Caco-2 (cell line): Measurements from ENCODE around the gene AMBRA1. TPM values are rescaled to one million over a fixed set of nuclear protein-coding genes. Genes with fewer than 3 reads are reported as not detected.

ENCODE experiments used
- BruUV-seq: library from RNA; stranded (reverse); fragments of 400-500 nt; replicated peaks from 2 replicates; lab custom pipeline; 2021; lab: Mats Ljungman, UMichigan
- CTCF ChIA-PET: fragments of 300-600 bp; sonication (Branson Sonifier 250); formaldehyde crosslinking; loops from one replicate; lab custom pipeline; 2022; ENCODE audit warnings: antibody characterized with exemption; lab: Charles Lee
- POLR2A ChIA-PET: fragments of 300-600 bp; sonication (Branson Sonifier 250); formaldehyde crosslinking; loops from one replicate; lab custom pipeline; 2022; ENCODE audit warnings: antibody characterized with exemption; lab: Charles Lee
- DNase-seq, 2 experiments: peaks; one replicate each; pipeline versions ENCODE4 v3.0.0 to v3.0.0-alpha.2; 2020 to 2022
- H3K27me3 ChIP-seq: replicated peaks from 2 replicates; pipeline ENCODE4 v1.6.0; 2011; ENCODE audit warnings: low read length; ENCODE audit not compliant: control insufficient read depth, insufficient read depth
- H3K36me3 ChIP-seq: 2 replicates; pipeline ENCODE4 v1.5.1; 2011; ENCODE audit warnings: low read length; ENCODE audit not compliant: control insufficient read depth, insufficient read depth
- H3K4me1 ChIP-seq: fragments of 250-450 bp; sonication (Bioruptor Pico); 2 replicates; pipeline ENCODE4 v1.5.1; 2020; ENCODE audit warnings: mild to moderate bottlenecking
- H3K4me3 ChIP-seq: 2 replicates; pipeline ENCODE4 v1.5.1; 2011; ENCODE audit warnings: low read depth, mild to moderate bottlenecking, control low read depth, low read length
- H3K9me3 ChIP-seq: fragments of 250-450 bp; sonication (Bioruptor Pico); 2 replicates; pipeline ENCODE4 v1.5.1; 2020; ENCODE audit warnings: mild to moderate bottlenecking, moderate library complexity
- H3K27ac Mint-ChIP-seq: one replicate; pipeline ENCODE4 v1.8.0; 2022; ENCODE audit warnings: mixed read lengths; ENCODE audit not compliant: unreplicated experiment
- H3K27me3 Mint-ChIP-seq: one replicate; pipeline ENCODE4 v1.8.0; 2022; ENCODE audit warnings: mixed read lengths; ENCODE audit not compliant: insufficient read depth, unreplicated experiment
- H3K36me3 Mint-ChIP-seq: one replicate; pipeline ENCODE4 v1.8.0; 2022; ENCODE audit warnings: mild to moderate bottlenecking, mixed read lengths; ENCODE audit not compliant: insufficient read depth, unreplicated experiment
- H3K4me1 Mint-ChIP-seq: one replicate; pipeline ENCODE4 v1.8.0; 2022; ENCODE audit warnings: low read depth, mixed read lengths; ENCODE audit not compliant: unreplicated experiment
- H3K4me3 Mint-ChIP-seq: one replicate; pipeline ENCODE4 v1.8.0; 2022; ENCODE audit warnings: mild to moderate bottlenecking, moderate library complexity, mixed read lengths; ENCODE audit not compliant: unreplicated experiment
- H3K9me3 Mint-ChIP-seq: one replicate; pipeline ENCODE4 v1.8.0; 2022; ENCODE audit warnings: mixed read lengths; ENCODE audit not compliant: unreplicated experiment
- intact Hi-C: fragments of 100-400 bp; cut with micrococcal nuclease; formaldehyde crosslinking; loops from one replicate; pipeline ENCODE4 v1.10.0; 2022; ENCODE audit not compliant: unreplicated experiment
- total RNA-seq: library from RNA; stranded (reverse); gene quantifications from 2 replicates; pipeline ENCODE4 v1.2.3, GENCODE V29; 2022
- TF ChIP-seq, protein P1 (sequence below), 2 experiments: fragments of 200-600 bp in 1 of 2; IDR thresholded peaks; 1 replicate in 1 of 2; 2 replicates in 1 of 2; pipeline versions ENCODE4 v1.5.1 to v1.8.0; 2011 to 2022; ENCODE audit warnings: antibody characterized with exemption in 1 of 2, control low read depth in 1 of 2, inconsistent platforms in 1 of 2, low read depth in 1 of 2, low read length in 1 of 2, mild to moderate bottlenecking in 1 of 2, moderate library complexity in 1 of 2; ENCODE audit not compliant: insufficient read depth in 1 of 2, severe bottlenecking in 1 of 2, unreplicated experiment in 1 of 2

Gene AMBRA1
- total RNA-seq, 1 experiment from 2014 or later = 48.1 TPM

DNA sequence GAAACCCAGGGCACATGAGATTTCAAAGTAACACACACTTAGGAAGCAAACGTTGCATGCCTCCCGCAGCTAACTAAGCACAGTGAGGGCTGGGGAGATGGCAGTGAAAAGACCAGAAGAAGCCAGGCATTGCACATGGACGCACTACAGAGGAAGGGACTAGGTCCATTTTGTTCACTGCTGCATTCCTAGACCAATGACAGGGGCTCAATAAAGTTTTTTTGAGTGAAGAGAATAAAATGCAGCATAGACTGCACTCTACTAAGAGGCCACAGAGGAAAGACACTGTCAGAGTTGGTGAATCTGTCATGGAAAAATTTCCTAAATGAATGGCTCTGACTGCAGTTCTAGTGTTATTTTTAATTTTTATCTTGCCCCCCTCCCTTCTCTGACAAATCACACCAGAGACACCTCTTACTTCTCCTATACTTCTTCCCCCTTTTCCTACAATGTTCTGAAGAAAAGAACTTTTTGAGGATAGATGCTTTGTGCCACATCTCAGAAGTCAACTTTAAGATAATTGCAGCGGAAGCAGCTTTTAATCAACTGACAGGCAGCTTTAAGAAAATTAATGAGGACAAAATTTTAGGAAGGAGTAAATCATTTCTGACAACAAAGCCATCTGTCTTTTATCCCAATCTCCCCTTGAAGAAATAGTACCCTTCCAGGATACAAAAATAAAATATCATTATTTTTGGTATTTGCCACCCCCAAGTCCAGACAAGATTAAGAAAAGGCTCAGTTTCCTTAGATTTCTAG, 167.4 kb downstream of the AMBRA1 start:
- TF ChIP-seq, protein P1, sequence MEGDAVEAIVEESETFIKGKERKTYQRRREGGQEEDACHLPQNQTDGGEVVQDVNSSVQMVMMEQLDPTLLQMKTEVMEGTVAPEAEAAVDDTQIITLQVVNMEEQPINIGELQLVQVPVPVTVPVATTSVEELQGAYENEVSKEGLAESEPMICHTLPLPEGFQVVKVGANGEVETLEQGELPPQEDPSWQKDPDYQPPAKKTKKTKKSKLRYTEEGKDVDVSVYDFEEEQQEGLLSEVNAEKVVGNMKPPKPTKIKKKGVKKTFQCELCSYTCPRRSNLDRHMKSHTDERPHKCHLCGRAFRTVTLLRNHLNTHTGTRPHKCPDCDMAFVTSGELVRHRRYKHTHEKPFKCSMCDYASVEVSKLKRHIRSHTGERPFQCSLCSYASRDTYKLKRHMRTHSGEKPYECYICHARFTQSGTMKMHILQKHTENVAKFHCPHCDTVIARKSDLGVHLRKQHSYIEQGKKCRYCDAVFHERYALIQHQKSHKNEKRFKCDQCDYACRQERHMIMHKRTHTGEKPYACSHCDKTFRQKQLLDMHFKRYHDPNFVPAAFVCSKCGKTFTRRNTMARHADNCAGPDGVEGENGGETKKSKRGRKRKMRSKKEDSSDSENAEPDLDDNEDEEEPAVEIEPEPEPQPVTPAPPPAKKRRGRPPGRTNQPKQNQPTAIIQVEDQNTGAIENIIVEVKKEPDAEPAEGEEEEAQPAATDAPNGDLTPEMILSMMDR (IDR thresholded peaks at IDR 0.05; ENCODE audit: insufficient read depth in 1 of 2, low read depth in 1 of 2, low read length in 1 of 2, severe bottlenecking in 1 of 2, unreplicated experiment in 1 of 2) = no peak
- Mint-ChIP-seq H3K9me3 (no peaks in the 10 kb centered on the region), H3K27me3 (no peaks in the 10 kb centered on the region), H3K4me3 (no peak overlapping the region), H3K4me1 (no peaks in the 10 kb centered on the region), H3K27ac (no peak overlapping the region), H3K36me3 (peaks cover 62% of the 10 kb centered on the region)
- no peaks in the 10 kb centered on the region for H3K36me3 ChIP-seq
- POLR2A ChIA-PET = no interaction called here
- no peak for DNase-seq
- no peaks in the 10 kb centered on the region for H3K4me1 ChIP-seq
- intact Hi-C loops = no loop called here
- BruUV-seq = no TSS peak
- CTCF ChIA-PET = no interaction called here
- no peaks in the 10 kb centered on the region for H3K27me3 ChIP-seq
- H3K9me3 ChIP-seq = no peaks in the 10 kb centered on the region
- no peak overlapping the region for H3K4me3 ChIP-seq

- H3K4me1 ChIP-seq = no peaks in the 10 kb centered on the region
- Mint-ChIP-seq H3K4me1 (no peaks in the 10 kb centered on the region), H3K36me3 (peaks cover 71% of the 10 kb centered on the region), H3K4me3 (no peak overlapping the region), H3K9me3 (no peaks in the 10 kb centered on the region), H3K27ac (no peak overlapping the region), H3K27me3 (no peaks in the 10 kb centered on the region)
- no TSS peak for BruUV-seq
- ChIA-PET POLR2A (no interaction called here), CTCF (no interaction called here)
- no peak overlapping the region for H3K4me3 ChIP-seq
- no peaks in the 10 kb centered on the region for H3K36me3 ChIP-seq
- no peaks in the 10 kb centered on the region for H3K9me3 ChIP-seq
- TF ChIP-seq, protein P1 (IDR thresholded peaks at IDR 0.05; ENCODE audit: insufficient read depth in 1 of 2, low read depth in 1 of 2, low read length in 1 of 2, severe bottlenecking in 1 of 2, unreplicated experiment in 1 of 2) = no peak
- no peaks in the 10 kb centered on the region for H3K27me3 ChIP-seq
- intact Hi-C loops = no loop called here
- DNase-seq = no peak
Measured at GRCh38 chr11:46422588-46422987, 171.2 kb downstream of the AMBRA1 start.

DNA sequence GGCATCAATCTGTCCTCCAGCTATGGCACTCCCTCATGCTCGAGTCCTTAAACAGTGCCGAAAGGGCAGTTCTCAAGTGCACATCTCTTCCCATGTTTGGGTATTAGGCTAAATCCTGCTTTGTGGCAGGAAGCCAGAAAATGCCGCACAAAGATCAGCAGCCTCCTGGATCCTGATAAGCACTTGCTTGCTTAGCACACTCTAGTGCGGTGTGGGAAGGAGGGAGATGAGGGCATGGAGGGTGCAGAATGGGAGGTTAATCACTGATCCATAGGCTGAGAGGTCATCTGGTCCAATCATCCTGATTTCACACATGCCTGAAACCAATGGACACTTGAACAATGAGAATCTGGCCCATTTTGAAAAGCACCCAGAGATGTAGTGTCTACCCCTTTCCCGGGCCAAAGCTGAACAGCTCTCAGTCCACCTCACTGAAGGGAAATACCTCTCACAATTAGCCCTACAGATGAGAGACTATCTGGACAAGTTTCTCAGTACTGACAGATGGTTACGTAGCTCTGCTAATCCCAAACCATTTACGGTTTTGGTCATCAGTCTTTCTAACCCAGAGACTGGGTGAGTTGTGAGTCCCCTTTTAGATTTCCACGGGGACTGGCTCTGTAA, 172.5 kb downstream of the AMBRA1 start:
- no peaks in the 10 kb centered on the region for H3K9me3 ChIP-seq
- Mint-ChIP-seq H3K9me3 (no peaks in the 10 kb centered on the region), H3K4me3 (no peak overlapping the region), H3K27me3 (no peaks in the 10 kb centered on the region), H3K27ac (no peak overlapping the region), H3K36me3 (peaks cover 75% of the 10 kb centered on the region), H3K4me1 (no peaks in the 10 kb centered on the region)
- H3K27me3 ChIP-seq = no peaks in the 10 kb centered on the region
- ChIA-PET POLR2A (no interaction called here), CTCF (interaction anchor here (0.7 kb wide), 1 partner anchor 32 kb away, joined by 3 read pairs; no protein-coding TSS in a partner anchor)
- intact Hi-C loops = no loop called here
- no peak overlapping the region for H3K4me3 ChIP-seq
- H3K36me3 ChIP-seq = no peaks in the 10 kb centered on the region
- TF ChIP-seq, protein P1 (IDR thresholded peaks at IDR 0.05; ENCODE audit: insufficient read depth in 1 of 2, low read depth in 1 of 2, low read length in 1 of 2, severe bottlenecking in 1 of 2, unreplicated experiment in 1 of 2) = no peak
- DNase-seq = no peak
- BruUV-seq = no TSS peak
- no peaks in the 10 kb centered on the region for H3K4me1 ChIP-seq
